IMR-90 (cell line): ENCODE measurements around the gene PSMB5. TPM values are rescaled to one million over a fixed set of nuclear protein-coding genes. Genes with fewer than 3 reads are reported as not detected.

Experiments
- ATAC-seq: fragments of 200-7000 bp; cut with Tn5 transposase; 2 replicates; pipeline ENCODE4 v1.9.1; 2020; ENCODE audit warnings: low read depth, mild to moderate bottlenecking, moderate library complexity
- BruUV-seq: library from RNA; stranded (reverse); fragments of 400-500 nt; replicated peaks from 2 replicates; lab custom pipeline; 2021; lab: Mats Ljungman, UMichigan
- CTCF ChIA-PET: fragments of 300-600 bp; formaldehyde crosslinking; extraction: SDS; loops from one replicate; lab custom pipeline; 2021; ENCODE audit warnings: antibody characterized with exemption; lab: Yijun Ruan, JAX
- POLR2A ChIA-PET: fragments of 300-600 bp; sonication (Branson Sonifier 250); formaldehyde crosslinking; loops from one replicate; lab custom pipeline; 2022; ENCODE audit warnings: antibody characterized with exemption; ENCODE audit not compliant: unreplicated experiment; lab: Charles Lee
- DNase-seq: peaks from one replicate; pipeline ENCODE4 v3.0.0; 2013
- H2AFZ ChIP-seq: replicated peaks from 2 replicates; pipeline ENCODE3; 2013; ENCODE audit warnings: low read length, mild to moderate bottlenecking; ENCODE audit not compliant: poor library complexity
- H2AK5ac ChIP-seq: 2 replicates; pipeline ENCODE4 v1.6.1; 2013; ENCODE audit warnings: low read depth, low read length, inconsistent platforms
- H2AK9ac ChIP-seq: replicated peaks from 2 replicates; pipeline ENCODE3; 2013; ENCODE audit warnings: mild to moderate bottlenecking, low read depth, low read length, moderate library complexity; ENCODE audit not compliant: poor library complexity
- H2BK120ac ChIP-seq: 2 replicates; pipeline ENCODE4 v1.6.1; 2013; ENCODE audit warnings: low read depth, low read length, inconsistent platforms
- H2BK15ac ChIP-seq: 3 replicates; pipeline ENCODE4 v1.6.1; 2013; ENCODE audit warnings: low read depth, low read length, inconsistent platforms
- H2BK20ac ChIP-seq: 2 replicates; pipeline ENCODE4 v1.6.1; 2013; ENCODE audit warnings: low read depth, mild to moderate bottlenecking, inconsistent platforms, low read length, moderate library complexity
- H2BK5ac ChIP-seq: 2 replicates; pipeline ENCODE4 v1.6.1; 2013; ENCODE audit warnings: mild to moderate bottlenecking, low read depth, low read length, inconsistent platforms; ENCODE audit not compliant: poor library complexity, severe bottlenecking
- H3K14ac ChIP-seq: replicated peaks from 2 replicates; pipeline ENCODE4 v1.6.1; 2013; ENCODE audit warnings: low read depth, low read length, inconsistent platforms
- H3K18ac ChIP-seq: 2 replicates; pipeline ENCODE4 v1.6.1; 2013; ENCODE audit warnings: low read depth, low read length, control low read depth
- H3K23ac ChIP-seq: 2 replicates; pipeline ENCODE4 v1.6.1; 2013; ENCODE audit warnings: low read depth, low read length, inconsistent platforms
- H3K27ac ChIP-seq: 2 replicates; pipeline ENCODE4 v1.5.1; 2013; ENCODE audit warnings: mild to moderate bottlenecking, control low read depth, low read length; ENCODE audit not compliant: insufficient read depth
- H3K27me3 ChIP-seq: 2 replicates; pipeline ENCODE4 v1.6.1; 2013; ENCODE audit warnings: low read length; ENCODE audit not compliant: control insufficient read depth, insufficient read depth
- H3K36me3 ChIP-seq: 2 replicates; pipeline ENCODE4 v1.6.1; 2013; ENCODE audit warnings: low read length, mixed read lengths; ENCODE audit not compliant: control insufficient read depth, insufficient read depth
- H3K4ac ChIP-seq: 2 replicates; pipeline ENCODE4 v1.6.1; 2013; ENCODE audit warnings: low read depth, low read length, inconsistent platforms
- H3K4me1 ChIP-seq: 2 replicates; pipeline ENCODE4 v1.6.1; 2013; ENCODE audit warnings: low read length, mixed read lengths; ENCODE audit not compliant: control insufficient read depth, insufficient read depth
- H3K4me2 ChIP-seq: 2 replicates; pipeline ENCODE4 v1.6.1; 2013; ENCODE audit warnings: low read depth, mild to moderate bottlenecking, control low read depth, low read length, moderate library complexity
- H3K4me3 ChIP-seq: 2 replicates; pipeline ENCODE4 v1.5.1; 2013; ENCODE audit warnings: low read depth, mild to moderate bottlenecking, control low read depth, low read length, moderate library complexity; ENCODE audit not compliant: insufficient read depth
- H3K56ac ChIP-seq: 2 replicates; pipeline ENCODE4 v1.6.1; 2013; ENCODE audit warnings: low read length, inconsistent platforms; ENCODE audit not compliant: insufficient read depth; ENCODE audit errors: extremely low read depth
- H3K79me1 ChIP-seq, 2 experiments: 2 replicates each; pipeline ENCODE4 v1.6.1; 2013; ENCODE audit warnings: low read length in 2 of 2, inconsistent platforms in 1 of 2, low read depth in 1 of 2
- H3K9ac ChIP-seq: 2 replicates; pipeline ENCODE4 v1.6.1; 2013; ENCODE audit warnings: low read depth, low read length, control low read depth
- H3K9me1 ChIP-seq: 2 replicates; pipeline ENCODE4 v1.6.1; 2013; ENCODE audit warnings: low read length, inconsistent platforms; ENCODE audit not compliant: insufficient read depth
- H3K9me3 ChIP-seq: 2 replicates; pipeline ENCODE4 v1.6.1; 2013; ENCODE audit warnings: low read length; ENCODE audit not compliant: control insufficient read depth, insufficient read depth
- H4K20me1 ChIP-seq: 2 replicates; pipeline ENCODE4 v1.6.1; 2013; ENCODE audit warnings: low read length, inconsistent platforms; ENCODE audit not compliant: insufficient read depth
- H4K5ac ChIP-seq: 2 replicates; pipeline ENCODE4 v1.6.1; 2013; ENCODE audit warnings: mild to moderate bottlenecking, low read depth, low read length, control low read depth
- H4K8ac ChIP-seq, 2 experiments: 2 replicates each; pipeline ENCODE4 v1.6.1; 2013; ENCODE audit warnings: low read depth in 2 of 2, low read length in 2 of 2, control low read depth in 1 of 2, inconsistent platforms in 1 of 2
- H4K91ac ChIP-seq: 2 replicates; pipeline ENCODE4 v1.6.1; 2013; ENCODE audit warnings: low read depth, low read length, inconsistent platforms; ENCODE audit not compliant: insufficient read depth
- BHLHE40 ChIP-seq: fragments of 150-350 bp; IDR thresholded peaks from 2 replicates; pipeline ENCODE4 v1.6.1; 2016; ENCODE audit warnings: mild to moderate bottlenecking, low read depth, low read length
- CEBPB ChIP-seq: IDR thresholded peaks from 2 replicates; pipeline ENCODE4 v1.6.1; 2012; ENCODE audit warnings: low read depth, low read length, improper control_type of control experiment
- CHD1 ChIP-seq: IDR thresholded peaks from 2 replicates; pipeline ENCODE4 v1.6.1; 2012; ENCODE audit warnings: low read depth, low read length, improper control_type of control experiment
- MAFK ChIP-seq: IDR thresholded peaks from 2 replicates; pipeline ENCODE4 v1.6.1; 2012; ENCODE audit warnings: low read depth, low read length, improper control_type of control experiment
- MAZ ChIP-seq: IDR thresholded peaks from 2 replicates; pipeline ENCODE4 v1.6.1; 2012; ENCODE audit warnings: low read depth, mild to moderate bottlenecking, low read length, improper control_type of control experiment, moderate library complexity, borderline replicate concordance
- MXI1 ChIP-seq: IDR thresholded peaks from 2 replicates; pipeline ENCODE4 v1.6.1; 2012; ENCODE audit warnings: low read depth, mild to moderate bottlenecking, low read length, moderate library complexity, borderline replicate concordance
- NFE2L2 ChIP-seq: fragments of 150-350 bp; IDR thresholded peaks from 2 replicates; pipeline ENCODE4 v1.6.1; 2016; ENCODE audit warnings: low read depth, mild to moderate bottlenecking, low read length
- RAD21 ChIP-seq: IDR thresholded peaks from 2 replicates; pipeline ENCODE4 v1.6.1; 2012; ENCODE audit warnings: low read length, improper control_type of control experiment
- RFX5 ChIP-seq: IDR thresholded peaks from 2 replicates; pipeline ENCODE4 v1.8.0; 2012; ENCODE audit warnings: low read depth, mild to moderate bottlenecking, low read length, moderate library complexity
- SMC3 ChIP-seq: fragments of 150-350 bp; IDR thresholded peaks from 2 replicates; pipeline ENCODE4 v1.6.1; 2016; ENCODE audit warnings: low read depth, mild to moderate bottlenecking, antibody characterized with exemption, low read length, moderate library complexity
- WGBS, 2 experiments: methylation state at CpG; one replicate each; pipeline versions ENCODE4 v1.1.5 to v1.1.7; 2013; ENCODE audit warnings: missing lambda C conversion rate in 2 of 2; ENCODE audit not compliant: insufficient read length in 1 of 2; ENCODE audit errors: extremely low coverage in 2 of 2; 5-methylcytosine and 5-hydroxymethylcytosine counted together
- dilution Hi-C: fragments of 300-500 bp; cut with HindIII; formaldehyde crosslinking; loops from one replicate; pipeline ENCODE4 v1.14.3; 2018; ENCODE audit warnings: low sequenced_read_pairs; ENCODE audit not compliant: unreplicated experiment
- in situ Hi-C: fragments of 300-500 bp; cut with MboI; formaldehyde crosslinking; loops from 3 replicates; pipeline ENCODE4 v1.14.3; 2019; ENCODE audit warnings: low sequenced_read_pairs, inconsistent platforms, mixed read lengths
- intact Hi-C: fragments of 100-400 bp; cut with micrococcal nuclease; formaldehyde crosslinking; loops from 2 replicates; pipeline ENCODE4 v1.10.0; 2022
- polyA plus RNA-seq, 3 experiments: library from polyadenylated mRNA; depleted of rRNA; stranded (reverse); fragments of >200 nt; gene quantifications; 2 replicates each; pipeline ENCODE4 v1.2.3, GENCODE V29; 2012; ENCODE audit warnings: low replicate concordance in 1 of 3
- total RNA-seq: library from RNA; depleted of rRNA; stranded (reverse); fragments of >200 nt; gene quantifications from 2 replicates; pipeline ENCODE4 v1.2.3, GENCODE V29; 2012
- TF ChIP-seq, protein P1 (sequence below): fragments of 150-350 bp; IDR thresholded peaks from 2 replicates; pipeline ENCODE4 v1.6.1; 2017; ENCODE audit warnings: mild to moderate bottlenecking, antibody characterized with exemption, low read length, low read depth

The PSMB5 gene
- total and polyA plus RNA-seq, 2 of the 4 experiments (the other 2 are of a cell fraction), result 310 to 321 TPM

DNA sequence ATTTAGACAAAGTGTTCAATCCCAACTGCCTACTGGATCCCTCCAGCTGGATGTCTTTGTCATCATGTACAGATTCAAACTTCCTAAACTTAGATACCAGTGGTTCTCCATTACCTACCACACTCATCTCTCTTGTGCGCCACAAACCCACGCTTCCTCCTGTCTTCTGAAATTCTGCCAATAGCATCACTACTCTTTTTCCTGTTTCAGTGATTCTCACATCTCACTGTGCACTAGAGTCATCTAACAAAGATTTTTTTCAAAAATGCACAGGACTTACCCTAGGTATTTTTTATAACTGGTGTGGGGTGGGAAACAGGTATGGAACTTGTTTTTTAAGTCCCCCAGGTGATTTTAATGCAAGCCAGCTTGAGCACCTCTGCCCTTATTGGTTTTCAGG lies 5.9 kb downstream of the PSMB5 start:
- H3K27ac ChIP-seq, result no peak overlapping the region
- no peak overlapping the region for H3K4me2 ChIP-seq
- intact Hi-C loops, result no loop called here
- dilution Hi-C loops, result no loop called here
- no peak overlapping the region; the same call in 1 of the 2 replicates for H3K23ac ChIP-seq
- H3K79me1 ChIP-seq, result peaks cover 31 to 49% of the 10 kb centered on the region in 2 experiments
- no peak overlapping the region for H3K56ac ChIP-seq
- peak; percentile 61 for DNase-seq
- POLR2A ChIA-PET, result interaction anchor here (0.6 kb wide), 1 partner anchor 12 kb away, joined by 3 read pairs; no protein-coding TSS in a partner anchor
- BruUV-seq, result no TSS peak
- no peak overlapping the region for H2BK20ac ChIP-seq
- H3K9me3 ChIP-seq, result no peaks in the 10 kb centered on the region
- no peak overlapping the region for H2AK5ac ChIP-seq
- no peak for ATAC-seq
- no peak overlapping the region for H3K9ac ChIP-seq
- H3K18ac ChIP-seq, result no peak overlapping the region
- no peak overlapping the region for H3K14ac ChIP-seq
- H2AK9ac ChIP-seq, result no peak overlapping the region
- CTCF ChIA-PET, result interaction anchor here (1.0 to 1.6 kb wide), 3 partner anchors 20 to 34 kb away, joined by 3 to 5 read pairs (median 3); no protein-coding TSS in a partner anchor
- H3K9me1 ChIP-seq, result peaks cover 14% of the 10 kb centered on the region
- H3K4ac ChIP-seq, result no peak overlapping the region
- H4K8ac ChIP-seq, result no peak overlapping the region
- H4K91ac ChIP-seq, result no peak overlapping the region
- peaks cover 28% of the 10 kb centered on the region for H3K36me3 ChIP-seq
- H2BK120ac ChIP-seq, result no peak overlapping the region
- peaks cover 16% of the 10 kb centered on the region for H3K4me1 ChIP-seq
- no peak overlapping the region for H4K5ac ChIP-seq
- no peaks in the 10 kb centered on the region for H3K27me3 ChIP-seq
- H2BK15ac ChIP-seq, result no peak overlapping the region
- TF ChIP-seq RFX5 (no peak), MAFK (no peak), MAZ (no peak), CHD1 (no peak), RAD21 (no peak), SMC3 (no peak), MXI1 (no peak), NFE2L2 (no peak), BHLHE40 (no peak), CEBPB (no peak)
- TF ChIP-seq, protein P1, sequence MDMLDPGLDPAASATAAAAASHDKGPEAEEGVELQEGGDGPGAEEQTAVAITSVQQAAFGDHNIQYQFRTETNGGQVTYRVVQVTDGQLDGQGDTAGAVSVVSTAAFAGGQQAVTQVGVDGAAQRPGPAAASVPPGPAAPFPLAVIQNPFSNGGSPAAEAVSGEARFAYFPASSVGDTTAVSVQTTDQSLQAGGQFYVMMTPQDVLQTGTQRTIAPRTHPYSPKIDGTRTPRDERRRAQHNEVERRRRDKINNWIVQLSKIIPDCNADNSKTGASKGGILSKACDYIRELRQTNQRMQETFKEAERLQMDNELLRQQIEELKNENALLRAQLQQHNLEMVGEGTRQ, result no peak
- in situ Hi-C loops, result no loop called here
- H4K20me1 ChIP-seq, result peaks cover 15% of the 10 kb centered on the region
- H2BK5ac ChIP-seq, result no peak overlapping the region
- WGBS, 2 experiments, result 62% methylated on average over 2 of the region's 2 CpGs; no CpG with 5 or more reads in 1 of the 2 experiments
- no peak overlapping the region for H2AFZ ChIP-seq
- no peak overlapping the region for H3K4me3 ChIP-seq
